Activated CD4-positive, alpha-beta T cell treated with anti-CD3 and anti-CD28 coated beads for 48 hours (primary cell): ENCODE results near the gene TPI1.

ENCODE experiments used
- DNase-seq: peaks from one replicate; pipeline ENCODE4 v3.0.0-alpha.2; 2020

Gene TPI1

GRCh38 chr12:6867413-6868210 is at the start of gene TPI1:
Gene TPI1, plus strand, starts transcription at chr12:6867531. Its CDS starts 36 bp downstream, at chr12:6867567.
- peak; percentile 84 for DNase-seq

DNA sequence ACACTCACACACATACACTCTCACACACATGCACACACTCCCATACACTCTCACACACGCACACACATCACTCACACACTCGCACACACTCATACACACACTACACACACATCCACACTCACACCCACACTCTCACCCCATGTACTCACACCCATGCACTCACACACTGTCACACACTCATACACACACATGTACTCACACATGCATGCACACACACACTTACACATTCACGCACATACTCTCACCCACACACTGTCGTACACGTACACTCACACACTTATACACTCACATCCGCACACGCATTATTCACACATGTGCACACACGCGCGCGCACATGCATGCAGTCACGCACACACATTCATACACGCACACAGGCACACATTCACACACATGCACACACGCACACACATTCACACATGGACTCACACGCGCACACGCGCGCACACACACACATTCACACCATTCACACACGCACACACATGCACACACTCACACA is 49.6 kb upstream of the TPI1 start:
- no peak for DNase-seq

DNA sequence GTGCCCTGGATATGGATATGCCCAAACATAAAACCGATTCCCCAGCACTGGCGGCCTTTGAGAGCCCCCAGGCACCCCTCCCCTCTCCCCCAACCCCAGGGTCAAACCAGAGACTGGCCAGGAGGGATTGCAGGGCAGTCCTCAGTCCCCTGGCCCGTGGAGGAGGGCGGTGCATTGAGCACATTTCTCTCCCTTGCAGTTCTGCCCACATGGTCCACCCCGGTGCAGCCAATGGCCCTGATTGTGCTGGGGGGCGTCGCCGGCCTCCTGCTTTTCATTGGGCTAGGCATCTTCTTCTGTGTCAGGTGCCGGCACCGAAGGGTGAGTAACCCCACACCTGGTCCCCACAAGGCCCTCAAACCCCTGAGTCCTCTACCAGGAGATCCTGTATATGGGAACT is 49.1 kb upstream of the TPI1 start:
- no peak for DNase-seq

- DNase-seq: no peak
These were observed 48.7 kb upstream of the TPI1 start for GRCh38 chr12:6818645-6819044.

DNA sequence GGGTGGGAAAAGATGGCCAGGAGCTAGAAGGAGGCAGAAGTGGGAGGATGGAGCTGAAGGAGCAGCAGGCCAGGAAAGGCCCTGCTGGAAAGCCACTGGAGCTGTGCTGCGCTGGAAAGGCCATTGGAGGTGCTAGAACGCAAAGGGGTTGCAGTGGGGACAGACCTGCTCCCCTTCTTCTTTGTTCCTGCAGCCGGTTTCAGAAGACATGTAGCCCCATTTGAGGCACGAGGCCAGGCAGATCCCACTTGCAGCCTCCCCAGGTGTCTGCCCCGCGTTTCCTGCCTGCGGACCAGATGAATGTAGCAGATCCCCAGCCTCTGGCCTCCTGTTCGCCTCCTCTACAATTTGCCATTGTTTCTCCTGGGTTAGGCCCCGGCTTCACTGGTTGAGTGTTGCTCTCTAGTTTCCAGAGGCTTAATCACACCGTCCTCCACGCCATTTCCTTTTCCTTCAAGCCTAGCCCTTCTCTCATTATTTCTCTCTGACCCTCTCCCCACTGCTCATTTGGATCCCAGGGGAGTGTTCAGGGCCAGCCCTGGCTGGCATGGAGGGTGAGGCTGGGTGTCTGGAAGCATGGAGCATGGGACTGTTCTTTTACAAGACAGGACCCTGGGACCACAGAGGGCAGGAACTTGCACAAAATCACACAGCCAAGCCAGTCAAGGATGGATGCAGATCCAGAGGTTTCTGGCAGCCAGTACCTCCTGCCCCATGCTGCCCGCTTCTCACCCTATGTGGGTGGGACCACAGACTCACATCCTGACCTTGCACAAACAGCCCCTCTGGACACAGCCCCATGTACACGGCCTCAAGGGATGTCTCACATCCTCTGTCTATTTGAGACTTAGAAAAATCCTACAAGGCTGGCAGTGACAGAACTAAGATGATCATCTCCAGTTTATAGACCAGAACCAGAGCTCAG is 48.0 kb upstream of the TPI1 start:
- DNase-seq: no peak

DNA sequence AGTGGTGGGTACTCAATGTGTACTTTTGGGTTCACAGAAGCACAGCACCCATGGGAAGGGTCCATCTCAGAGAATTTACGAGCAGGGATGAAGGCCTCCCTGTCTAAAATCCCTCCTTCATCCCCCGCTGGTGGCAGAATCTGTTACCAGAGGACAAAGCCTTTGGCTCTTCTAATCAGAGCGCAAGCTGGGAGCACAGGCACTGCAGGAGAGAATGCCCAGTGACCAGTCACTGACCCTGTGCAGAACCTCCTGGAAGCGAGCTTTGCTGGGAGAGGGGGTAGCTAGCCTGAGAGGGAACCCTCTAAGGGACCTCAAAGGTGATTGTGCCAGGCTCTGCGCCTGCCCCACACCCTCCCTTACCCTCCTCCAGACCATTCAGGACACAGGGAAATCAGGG is 47.2 kb upstream of the TPI1 start:
- no peak for DNase-seq

GRCh38 chr12:6821591-6822425 is 45.5 kb upstream of the TPI1 start, which contains the start of gene GPR162:
Gene GPR162, plus strand, starts transcription at chr12:6821821. Its CDS starts 2,078 bp downstream, at chr12:6823899.
- no peak for DNase-seq

DNA sequence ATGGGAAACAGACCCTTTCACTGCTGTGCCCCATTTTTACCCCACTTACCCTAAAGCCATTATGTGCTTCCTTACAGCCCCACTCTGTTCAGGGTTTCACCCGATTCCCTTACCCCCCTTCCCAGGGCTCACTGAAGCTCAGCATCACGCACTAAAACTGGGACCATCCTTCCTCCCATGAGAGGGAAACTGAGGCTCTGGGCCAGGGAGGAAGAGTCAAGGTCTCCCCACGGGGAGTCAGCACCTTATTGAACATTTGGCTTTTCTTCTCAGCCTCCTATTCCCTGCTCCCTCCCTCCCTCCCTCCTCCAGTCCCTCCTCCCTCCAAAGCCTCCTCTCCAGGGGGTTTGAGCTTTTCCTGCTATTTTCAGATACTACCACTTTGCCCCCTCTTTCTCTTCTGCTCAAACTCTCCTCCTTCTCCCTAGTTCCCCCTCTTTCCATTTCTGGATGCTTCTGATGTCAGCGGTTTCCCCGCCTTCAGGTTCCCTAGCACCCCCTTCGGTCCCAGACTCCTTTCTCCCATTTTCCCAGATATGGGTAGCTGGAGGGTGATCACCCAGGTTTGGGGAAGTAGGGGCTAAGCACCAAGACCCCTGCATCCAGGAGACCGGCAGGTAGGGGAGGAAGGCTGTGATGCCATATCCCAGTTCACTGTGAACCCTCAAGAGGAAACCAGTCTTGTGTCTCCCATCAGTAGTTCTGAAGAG is 44.8 kb upstream of the TPI1 start:
- DNase-seq: no peak

DNA sequence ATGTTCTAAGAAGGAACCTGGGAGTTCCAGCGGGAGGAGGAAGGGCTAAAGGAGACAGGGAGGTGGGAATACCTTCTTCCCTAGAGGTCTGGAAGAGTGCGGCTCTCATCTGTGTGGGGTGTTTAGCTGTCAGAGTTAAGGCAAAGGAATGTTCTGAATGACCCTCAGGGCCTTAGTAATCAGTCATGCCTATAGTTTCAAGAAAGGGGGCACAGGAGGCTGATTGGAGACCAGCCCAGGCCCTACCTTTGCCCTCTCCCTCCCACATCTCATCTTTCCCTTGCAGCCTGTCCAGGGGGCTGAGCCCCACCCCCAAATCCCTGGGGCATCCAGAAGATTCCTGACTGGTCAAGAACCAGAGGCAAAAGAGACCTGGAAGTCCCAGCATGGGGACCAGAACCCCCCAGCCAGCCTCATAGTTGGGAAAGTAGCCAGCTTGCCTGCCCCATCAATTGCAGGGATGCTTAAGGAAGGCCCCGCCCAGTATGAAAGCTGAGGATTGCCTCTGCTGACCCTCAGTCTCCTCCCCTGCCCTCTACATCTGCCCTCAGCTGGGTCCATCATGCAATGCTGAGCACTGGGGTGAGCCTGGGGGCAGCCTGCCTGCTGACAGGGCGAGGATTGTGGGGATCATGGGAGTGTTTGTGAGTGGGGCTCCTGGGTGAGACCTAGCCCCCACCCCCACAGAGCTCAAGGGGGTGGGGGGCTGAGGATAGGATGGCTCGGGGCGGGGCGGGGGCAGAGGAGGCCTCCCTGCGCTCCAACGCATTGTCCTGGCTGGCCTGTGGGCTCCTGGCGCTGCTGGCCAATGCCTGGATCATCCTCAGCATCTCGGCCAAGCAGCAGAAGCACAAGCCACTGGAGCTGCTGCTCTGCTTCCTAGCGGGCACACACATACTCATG is 43.9 kb upstream of the TPI1 start:
- DNase-seq: no peak

DNA sequence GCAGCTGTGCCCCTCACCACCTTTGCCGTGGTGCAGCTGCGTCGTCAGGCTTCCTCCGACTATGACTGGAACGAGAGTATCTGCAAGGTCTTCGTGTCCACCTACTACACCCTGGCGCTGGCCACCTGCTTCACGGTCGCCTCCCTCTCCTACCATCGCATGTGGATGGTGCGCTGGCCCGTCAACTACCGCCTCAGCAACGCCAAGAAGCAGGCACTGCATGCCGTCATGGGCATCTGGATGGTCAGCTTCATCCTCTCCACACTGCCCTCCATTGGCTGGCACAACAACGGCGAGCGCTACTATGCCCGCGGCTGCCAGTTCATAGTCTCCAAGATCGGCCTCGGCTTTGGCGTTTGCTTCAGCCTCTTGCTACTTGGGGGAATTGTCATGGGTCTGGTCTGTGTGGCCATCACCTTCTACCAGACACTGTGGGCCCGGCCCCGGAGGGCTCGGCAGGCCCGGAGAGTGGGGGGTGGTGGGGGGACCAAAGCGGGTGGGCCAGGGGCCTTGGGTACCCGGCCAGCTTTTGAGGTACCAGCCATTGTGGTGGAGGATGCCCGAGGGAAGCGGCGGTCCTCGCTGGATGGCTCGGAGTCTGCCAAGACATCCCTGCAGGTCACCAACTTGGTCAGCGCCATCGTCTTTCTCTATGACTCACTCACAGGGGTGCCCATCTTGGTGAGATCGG is 43.1 kb upstream of the TPI1 start:
- no peak for DNase-seq

- no peak for DNase-seq
These were observed 42.4 kb upstream of the TPI1 start for GRCh38 chr12:6824901-6825381.

DNA sequence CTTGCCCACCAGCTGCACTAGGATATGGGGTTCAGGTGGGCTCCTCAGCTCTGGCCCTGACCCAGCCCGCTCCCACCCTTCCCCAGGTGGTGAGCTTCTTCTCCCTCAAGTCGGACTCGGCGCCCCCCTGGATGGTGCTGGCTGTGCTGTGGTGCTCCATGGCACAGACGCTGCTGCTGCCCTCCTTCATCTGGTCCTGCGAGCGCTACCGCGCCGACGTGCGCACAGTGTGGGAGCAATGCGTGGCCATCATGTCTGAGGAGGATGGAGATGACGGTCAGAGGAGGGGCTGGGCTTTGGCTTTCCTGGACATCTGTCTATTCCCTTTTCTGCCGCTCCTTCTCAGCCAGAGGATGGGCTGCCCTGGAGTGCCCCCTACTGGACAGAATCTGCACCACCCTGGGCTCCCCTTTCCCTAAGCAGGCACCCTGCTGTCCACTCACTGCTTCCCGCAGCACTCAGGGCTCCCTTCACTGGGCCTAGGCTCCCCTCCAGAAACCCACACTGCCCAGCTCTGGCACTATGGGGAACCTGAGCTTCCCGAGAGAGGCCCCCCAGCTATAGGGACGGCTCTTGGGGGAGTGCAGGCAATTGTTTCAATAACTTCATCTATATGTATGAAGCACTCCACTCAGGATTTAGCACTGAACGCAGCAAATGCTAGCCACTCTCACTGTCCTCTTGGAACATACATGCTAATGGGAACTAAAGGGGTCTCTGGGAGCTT is 41.8 kb upstream of the TPI1 start:
- peak; percentile 90 for DNase-seq

GRCh38 chr12:6826125-6826733 is 41.1 kb upstream of the TPI1 start:
- DNase-seq: no peak

DNA sequence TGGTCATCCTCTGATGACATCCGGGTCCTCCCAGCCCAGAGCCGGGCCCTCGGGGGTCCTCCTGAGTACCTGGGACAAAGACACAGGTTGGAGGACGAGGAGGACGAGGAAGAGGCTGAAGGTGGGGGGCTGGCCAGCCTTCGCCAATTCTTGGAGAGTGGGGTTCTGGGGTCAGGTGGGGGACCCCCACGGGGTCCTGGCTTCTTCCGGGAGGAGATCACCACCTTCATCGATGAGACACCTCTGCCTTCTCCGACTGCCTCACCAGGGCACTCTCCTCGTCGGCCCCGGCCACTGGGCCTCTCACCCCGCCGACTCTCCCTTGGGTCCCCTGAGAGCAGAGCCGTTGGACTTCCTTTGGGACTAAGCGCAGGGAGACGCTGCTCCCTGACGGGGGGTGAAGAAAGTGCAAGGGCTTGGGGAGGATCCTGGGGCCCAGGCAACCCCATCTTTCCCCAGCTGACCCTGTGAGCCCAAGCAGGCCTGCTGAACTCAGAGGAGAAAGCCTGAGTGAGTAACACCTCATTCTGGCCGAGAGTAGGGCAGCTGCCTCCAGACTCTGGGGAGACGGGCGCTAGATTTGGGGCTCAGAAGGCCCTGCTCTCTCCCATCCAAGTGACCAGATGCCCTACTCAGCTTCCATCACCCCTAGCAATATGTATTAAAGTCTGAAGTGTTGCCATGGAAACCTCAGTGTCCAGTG is 40.4 kb upstream of the TPI1 start:
- DNase-seq: no peak

DNA sequence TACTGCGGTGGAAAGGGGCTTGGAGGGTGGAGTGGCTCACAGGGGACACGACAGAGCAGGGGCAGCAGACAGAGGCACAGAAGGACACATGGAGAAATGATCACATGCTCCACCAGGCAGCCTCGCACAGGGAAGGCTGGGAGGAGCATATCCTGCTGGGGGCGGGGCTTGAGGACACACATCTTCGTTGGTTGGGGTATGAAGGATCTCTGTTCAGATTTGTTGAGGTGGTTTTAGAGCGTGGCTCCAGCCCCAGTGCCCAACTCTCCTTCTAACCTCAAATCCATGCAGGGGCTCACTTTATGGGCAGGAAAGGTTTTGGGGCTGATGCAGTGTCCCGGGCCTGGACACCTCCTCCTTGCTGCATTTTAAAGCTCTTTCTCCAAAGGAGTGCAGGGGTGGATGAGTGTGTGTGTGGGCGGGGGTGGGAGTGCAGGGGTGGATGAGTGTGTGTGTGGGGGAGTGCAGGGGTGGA is 39.9 kb upstream of the TPI1 start:
- peak; percentile 77 for DNase-seq

GRCh38 chr12:6827982-6828780 is 39.1 kb upstream of the TPI1 start, which contains the start of gene P3H3:
Gene P3H3, plus strand, starts transcription at chr12:6828407. Its CDS starts 34 bp downstream, at chr12:6828441.
- no peak for DNase-seq
